ENCODE results near the gene MED8. TPM values are rescaled to one million over a fixed set of nuclear protein-coding genes. Genes with fewer than 3 reads are reported as not detected.
"Not testable (repeated sequence)": the region's sequence is repeated elsewhere in the genome, so short reads cannot be mapped to it uniquely, and the experiment has no call there.

Gene MED8
- total RNA-seq, 4 donors from 2014 or later = 14.9 to 30.8 (median 23.8) TPM

DNA sequence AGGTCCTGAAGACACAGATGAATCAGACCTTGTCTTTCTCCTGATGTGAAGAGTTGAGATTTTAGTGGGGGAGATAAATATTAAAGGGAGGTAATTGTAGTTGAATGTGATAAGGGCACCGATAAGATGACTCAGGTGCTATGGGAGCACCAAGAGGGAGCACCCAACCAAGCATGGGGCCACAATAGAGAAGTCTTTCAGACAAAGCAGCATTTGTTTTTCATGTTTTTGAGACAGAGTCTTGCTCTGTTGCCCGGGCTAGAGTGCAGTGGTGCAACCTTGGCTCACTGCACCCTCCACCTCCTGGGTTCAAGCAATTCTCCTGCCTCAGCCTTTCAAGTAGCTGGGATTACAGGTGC lies 16.3 kb upstream of the MED8 start:
- no peaks in the 10 kb centered on the region for H3K27me3 ChIP-seq
- in situ Hi-C loops (cut with MboI; ENCODE audit: low sequenced_read_pairs in 4 of 4) (no loop called here), intact Hi-C loops (cut with DNase I; ENCODE audit: low total_unique reads) (no loop called here)
- peaks cover 0 to 72% of the 10 kb centered on the region in 2 donors for H3K36me3 ChIP-seq
- no peak overlapping the region for H3K27ac ChIP-seq
- no peak for TF ChIP-seq CTCF (IDR thresholded peaks at IDR 0.05 in 4 of 5, conservative IDR thresholded peaks at IDR 0.05 in 1 of 5)
- no peak for TF ChIP-seq POLR2A (IDR thresholded peaks at IDR 0.05)
- DNase-seq (no peak), ATAC-seq (no peak)
- no peaks in the 10 kb centered on the region for H3K4me1 ChIP-seq
- no peaks in the 10 kb centered on the region for H3K9me3 ChIP-seq
- no peak overlapping the region for H3K4me3 ChIP-seq

DNA sequence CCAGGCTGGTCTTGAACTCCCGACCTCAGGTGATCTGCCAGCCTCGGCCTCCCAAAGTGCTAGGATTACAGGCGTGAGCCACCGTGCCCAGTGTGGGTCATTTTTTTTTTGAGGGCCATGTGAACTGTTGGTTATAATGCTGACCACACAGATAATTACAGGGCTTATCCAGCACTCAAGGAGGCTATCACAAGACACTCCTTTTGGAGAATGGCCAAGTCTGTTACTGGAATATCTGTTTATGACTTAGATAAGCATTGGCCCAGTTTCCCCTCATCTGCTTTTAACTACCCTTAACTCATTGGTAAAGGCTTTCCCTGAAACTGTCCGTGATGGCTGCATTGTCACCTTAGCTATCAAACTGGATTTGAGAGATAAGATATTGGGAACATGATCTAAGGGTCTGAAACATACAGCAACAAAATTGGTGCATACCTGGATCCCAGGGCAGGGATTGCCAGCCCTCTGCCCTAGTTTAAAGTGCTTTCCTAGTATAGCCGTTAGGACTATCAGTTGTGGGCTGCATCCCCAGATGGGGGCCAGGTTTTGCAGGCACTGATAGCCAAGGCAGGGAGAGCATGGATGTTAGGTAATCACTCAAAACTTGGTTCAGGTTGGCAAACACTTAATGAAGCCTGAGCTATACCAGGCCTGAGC lies 15.7 kb upstream of the MED8 start:
- intact Hi-C loops (cut with DNase I; ENCODE audit: low total_unique reads) = no loop called here
- H3K27ac ChIP-seq = no peak overlapping the region
- in situ Hi-C loops (cut with MboI; ENCODE audit: low sequenced_read_pairs in 4 of 4) = no loop called here
- no peaks in the 10 kb centered on the region for H3K9me3 ChIP-seq
- H3K4me1 ChIP-seq = no peaks in the 10 kb centered on the region
- DNase-seq = no peak
- no peak overlapping the region for H3K4me3 ChIP-seq
- H3K27me3 ChIP-seq = no peaks in the 10 kb centered on the region
- ATAC-seq = no peak
- TF ChIP-seq CTCF (IDR thresholded peaks at IDR 0.05 in 4 of 5, conservative IDR thresholded peaks at IDR 0.05 in 1 of 5) = no peak
- TF ChIP-seq POLR2A (IDR thresholded peaks at IDR 0.05) = no peak
- peaks cover 0 to 72% of the 10 kb centered on the region in 2 donors for H3K36me3 ChIP-seq

GRCh38 chr1:43404353-43404752 lies 14.8 kb upstream of the MED8 start:
- intact Hi-C loops (cut with DNase I; ENCODE audit: low total_unique reads) = no loop called here
- H3K27ac ChIP-seq = no peak overlapping the region
- H3K4me1 ChIP-seq = no peaks in the 10 kb centered on the region
- ATAC-seq (no peak), DNase-seq (no peak)
- no peak for TF ChIP-seq POLR2A (IDR thresholded peaks at IDR 0.05)
- TF ChIP-seq CTCF (IDR thresholded peaks at IDR 0.05 in 4 of 5, conservative IDR thresholded peaks at IDR 0.05 in 1 of 5) = no peak
- H3K9me3 ChIP-seq = no peaks in the 10 kb centered on the region
- H3K4me3 ChIP-seq = no peak overlapping the region
- H3K27me3 ChIP-seq = no peaks in the 10 kb centered on the region
- in situ Hi-C loops (cut with MboI; ENCODE audit: low sequenced_read_pairs in 4 of 4) = no loop called here
- H3K36me3 ChIP-seq = peaks cover 0 to 66% of the 10 kb centered on the region in 2 donors

GRCh38 chr1:43402089-43402865 lies 12.7 kb upstream of the MED8 start:
- DNase-seq (no peak), ATAC-seq (no peak)
- H3K4me1 ChIP-seq = no peaks in the 10 kb centered on the region
- no peaks in the 10 kb centered on the region for H3K27me3 ChIP-seq
- TF ChIP-seq CTCF (IDR thresholded peaks at IDR 0.05 in 4 of 5, conservative IDR thresholded peaks at IDR 0.05 in 1 of 5) (no peak), POLR2A (IDR thresholded peaks at IDR 0.05) (no peak)
- in situ Hi-C loops (cut with MboI; ENCODE audit: low sequenced_read_pairs in 4 of 4) (no loop called here), intact Hi-C loops (cut with DNase I; ENCODE audit: low total_unique reads) (no loop called here)
- H3K4me3 ChIP-seq = no peak overlapping the region
- peaks cover 0 to 45% of the 10 kb centered on the region in 2 donors for H3K36me3 ChIP-seq
- H3K9me3 ChIP-seq = no peaks in the 10 kb centered on the region
- no peak overlapping the region for H3K27ac ChIP-seq

- peaks cover 0 to 33% of the 10 kb centered on the region in 2 donors for H3K36me3 ChIP-seq
- H3K4me1 ChIP-seq; H3K27me3 ChIP-seq; DNase-seq; intact Hi-C loops (cut with DNase I; ENCODE audit: low total_unique reads); ATAC-seq; H3K4me3 ChIP-seq; in situ Hi-C loops (cut with MboI; ENCODE audit: low sequenced_read_pairs in 4 of 4); H3K27ac ChIP-seq; H3K9me3 ChIP-seq: not testable (repeated sequence)
These were observed 10.8 kb upstream of the MED8 start for GRCh38 chr1:43400441-43400840.
